Tibial nerve (tissue), 4 donors: ENCODE measurements around the gene IL17C.

Experiments used
- CTCF ChIP-seq, 5 experiments: fragments of 200-600 bp in 3 of 5; fragments of 450-650 bp in 2 of 5; sonication (generic) in 3 of 5; IDR thresholded peaks; one replicate each; pipeline ENCODE4 v1.5.1; 2016 to 2019; ENCODE audit warnings: antibody characterized with exemption in 5 of 5, mild to moderate bottlenecking in 3 of 5, moderate library complexity in 2 of 5
- EP300 ChIP-seq, 2 donors: sonication (generic); formaldehyde crosslinking; IDR thresholded peaks; one replicate each; pipeline ENCODE4 v1.6.1; 2017; ENCODE audit warnings: antibody characterized with exemption in 2 of 2, mild to moderate bottlenecking in 1 of 2

GRCh38 chr16:88618182-88618955 lies 20.0 kb upstream of the IL17C start:
- no peak for TF ChIP-seq CTCF (IDR thresholded peaks at IDR 0.05)
- no peak for TF ChIP-seq EP300 (IDR thresholded peaks at IDR 0.05)
